Measurements from ENCODE around the gene NTRK3. TPM values are rescaled to one million over a fixed set of nuclear protein-coding genes. Genes with fewer than 3 reads are reported as not detected.

The NTRK3 gene
- total RNA-seq, 6 experiments from 2014 or later = 0.02 TPM; not detected in 5

- Mint-ChIP-seq H3K4me1 (ENCODE audit: low read depth) (no peaks in the 10 kb centered on the region), H3K36me3 (ENCODE audit: low read depth) (no peaks in the 10 kb centered on the region), H3K27me3 (ENCODE audit: insufficient read depth) (peaks cover 2% of the 10 kb centered on the region), H3K27ac (no peak overlapping the region), H3K9me3 (no peaks in the 10 kb centered on the region), H3K4me3 (no peak overlapping the region)
- TF ChIP-seq CTCF (IDR thresholded peaks at IDR 0.05) = no peak
- no peak for DNase-seq
Measured at GRCh38 chr15:87967951-87968350, 288.6 kb downstream of the NTRK3 start.

DNA sequence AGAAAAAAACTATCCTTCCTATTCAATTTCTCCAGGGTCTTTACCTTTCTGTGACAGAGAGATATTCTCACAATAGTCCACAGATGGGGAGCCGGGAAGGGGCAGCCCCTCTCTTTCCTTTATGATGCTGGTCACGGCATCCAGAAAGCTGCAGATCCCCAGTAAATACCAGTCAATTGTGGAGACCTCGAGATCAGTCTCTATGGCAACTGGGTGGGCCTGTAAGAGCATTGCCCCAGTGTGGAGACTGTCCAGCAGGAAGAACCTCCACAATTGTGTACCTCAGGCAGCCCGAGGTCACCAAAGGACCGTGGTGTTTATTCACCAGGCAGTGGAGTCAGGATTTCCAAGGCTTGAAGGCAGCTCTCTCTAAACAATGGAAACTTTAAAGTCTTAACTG is 291.2 kb downstream of the NTRK3 start:
- no peak for TF ChIP-seq CTCF (IDR thresholded peaks at IDR 0.05)
- no peaks in the 10 kb centered on the region for H3K4me1 Mint-ChIP-seq (ENCODE audit: low read depth)
- DNase-seq = no peak
- H3K36me3 Mint-ChIP-seq (ENCODE audit: low read depth) = no peaks in the 10 kb centered on the region
- no peak overlapping the region for H3K27ac Mint-ChIP-seq
- no peaks in the 10 kb centered on the region for H3K9me3 Mint-ChIP-seq
- H3K4me3 Mint-ChIP-seq = no peak overlapping the region
- H3K27me3 Mint-ChIP-seq (ENCODE audit: insufficient read depth) = peaks cover 2% of the 10 kb centered on the region

- H3K4me3 Mint-ChIP-seq = no peak overlapping the region
- H3K27me3 Mint-ChIP-seq (ENCODE audit: insufficient read depth) = peaks cover 6% of the 10 kb centered on the region
- H3K9me3 Mint-ChIP-seq = no peaks in the 10 kb centered on the region
- no peak overlapping the region for H3K27ac Mint-ChIP-seq
- no peak for TF ChIP-seq CTCF (IDR thresholded peaks at IDR 0.05)
- no peak for DNase-seq
- H3K4me1 Mint-ChIP-seq (ENCODE audit: low read depth) = no peaks in the 10 kb centered on the region
- no peaks in the 10 kb centered on the region for H3K36me3 Mint-ChIP-seq (ENCODE audit: low read depth)
Measured at GRCh38 chr15:87962428-87962827, 294.1 kb downstream of the NTRK3 start.

GRCh38 chr15:87961851-87962420 is 294.6 kb downstream of the NTRK3 start:
- no peak overlapping the region for H3K27ac Mint-ChIP-seq
- H3K4me1 Mint-ChIP-seq (ENCODE audit: low read depth) = no peaks in the 10 kb centered on the region

GRCh38 chr15:87959662-87960061 is 296.9 kb downstream of the NTRK3 start:
- H3K4me1 Mint-ChIP-seq (ENCODE audit: low read depth) = no peaks in the 10 kb centered on the region
- H3K27ac Mint-ChIP-seq = no peak overlapping the region
- peaks cover 6% of the 10 kb centered on the region for H3K27me3 Mint-ChIP-seq (ENCODE audit: insufficient read depth)
- H3K4me3 Mint-ChIP-seq = no peak overlapping the region
- H3K9me3 Mint-ChIP-seq = no peaks in the 10 kb centered on the region
- TF ChIP-seq CTCF (IDR thresholded peaks at IDR 0.05) = no peak
- H3K36me3 Mint-ChIP-seq (ENCODE audit: low read depth) = no peaks in the 10 kb centered on the region
- DNase-seq = no peak

More at GRCh38 chr15:87961851-87962420, 294.6 kb downstream of the NTRK3 start:
- no peak for TF ChIP-seq CTCF (IDR thresholded peaks at IDR 0.05)
- Mint-ChIP-seq H3K9me3 (no peaks in the 10 kb centered on the region), H3K4me3 (no peak overlapping the region), H3K36me3 (ENCODE audit: low read depth) (no peaks in the 10 kb centered on the region), H3K27me3 (ENCODE audit: insufficient read depth) (peaks cover 6% of the 10 kb centered on the region)
- no peak for DNase-seq

- no peak for DNase-seq
- peak; percentile 30 for TF ChIP-seq CTCF (IDR thresholded peaks at IDR 0.05)
- Mint-ChIP-seq H3K4me3 (no peak overlapping the region), H3K36me3 (ENCODE audit: low read depth) (no peaks in the 10 kb centered on the region), H3K27ac (no peak overlapping the region), H3K9me3 (no peaks in the 10 kb centered on the region), H3K4me1 (ENCODE audit: low read depth) (no peaks in the 10 kb centered on the region), H3K27me3 (ENCODE audit: insufficient read depth) (peaks cover 6% of the 10 kb centered on the region)
Measured at GRCh38 chr15:87959080-87959479, 297.5 kb downstream of the NTRK3 start.

Data from HFFc6 (cell line).